ENCODE measurements around the gene TMEM170B. TPM values are rescaled to one million over a fixed set of nuclear protein-coding genes. Genes with fewer than 3 reads are reported as not detected.

TMEM170B gene
- total and polyA plus RNA-seq, 9 of the 15 experiments (the other 6 are each of a cell fraction or from before 2014, with no cell fraction given), result 0.03 to 0.11 (median 0.07) TPM

DNA sequence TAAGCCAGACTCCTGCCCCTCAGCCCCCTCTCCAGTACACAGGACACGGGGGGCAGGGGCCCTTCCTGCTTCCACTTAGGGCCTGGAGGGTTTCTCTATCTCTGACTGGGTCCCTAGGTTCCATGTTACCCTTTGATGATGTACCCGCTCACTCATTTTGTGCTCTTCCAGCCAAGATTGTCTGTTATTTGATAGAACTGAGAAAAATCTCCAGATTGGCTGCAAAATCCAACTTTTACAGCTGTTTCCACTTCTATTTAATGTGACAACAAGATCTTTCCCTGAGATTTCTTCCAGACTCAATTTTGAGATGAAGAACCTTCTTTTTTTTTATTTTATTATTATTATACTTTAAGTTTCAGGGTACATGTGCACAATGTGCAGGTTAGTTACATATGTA is 85.7 kb downstream of the TMEM170B start:
- H3K4me2 ChIP-seq (ENCODE audit: insufficient read depth, low read length), result no peak overlapping the region
- H3K79me2 ChIP-seq (ENCODE audit: control insufficient read depth, insufficient read depth, low read length), result no peaks in the 10 kb centered on the region
- H3K9ac ChIP-seq (ENCODE audit: insufficient read depth in 1 of 2, low read depth in 2 of 2, low read length in 2 of 2), result no peak overlapping the region
- DNase-seq (ENCODE audit: extremely low read depth in 1 of 4, low spot score in 3 of 4) (no peak), FAIRE-seq (no peak), ATAC-seq (no peak)
- no peaks in the 10 kb centered on the region for H3K9me1 ChIP-seq (ENCODE audit: control insufficient read depth, insufficient read depth, low read length)
- peaks cover 17 to 31% of the 10 kb centered on the region in 2 experiments for H3K27me3 ChIP-seq (ENCODE audit: control insufficient read depth in 2 of 2, insufficient read depth in 2 of 2, low read length in 2 of 2)
- no peaks in the 10 kb centered on the region for H3K36me3 ChIP-seq (ENCODE audit: control insufficient read depth, insufficient read depth, low read length)
- H3K9me3 ChIP-seq (replicated peaks; ENCODE audit: control insufficient read depth, insufficient read depth, low read depth, low read length), result no peaks in the 10 kb centered on the region
- POLR2A ChIA-PET, result no interaction called here
- no peaks in the 10 kb centered on the region for H4K20me1 ChIP-seq (replicated peaks; ENCODE audit: control insufficient read depth, insufficient read depth, low read length)
- CTCF ChIA-PET (ENCODE audit: low intra/inter-chr PET ratio), result no interaction called here
- no TSS peak for BruUV-seq (replicated peaks)
- in situ Hi-C loops (cut with MboI), result no loop called here
- 13% methylated on average over 2 of the region's 2 CpGs for WGBS (ENCODE audit: insufficient coverage, low coverage, missing lambda C conversion rate)
- H3K4me3 ChIP-seq, result no peak overlapping the region
- H3K27ac ChIP-seq (ENCODE audit: extremely low read depth, low read depth, low read length), result no peak overlapping the region
- intact Hi-C loops (cut with micrococcal nuclease), result no loop called here
- H3K4me1 ChIP-seq (replicated peaks in 1 of 2; ENCODE audit: control insufficient read depth in 2 of 2, insufficient read depth in 2 of 2, low read length in 2 of 2), result no peaks in the 10 kb centered on the region
- H2AFZ ChIP-seq (ENCODE audit: low read depth, low read length), result no peak overlapping the region
- TF ChIP-seq, protein P1, sequence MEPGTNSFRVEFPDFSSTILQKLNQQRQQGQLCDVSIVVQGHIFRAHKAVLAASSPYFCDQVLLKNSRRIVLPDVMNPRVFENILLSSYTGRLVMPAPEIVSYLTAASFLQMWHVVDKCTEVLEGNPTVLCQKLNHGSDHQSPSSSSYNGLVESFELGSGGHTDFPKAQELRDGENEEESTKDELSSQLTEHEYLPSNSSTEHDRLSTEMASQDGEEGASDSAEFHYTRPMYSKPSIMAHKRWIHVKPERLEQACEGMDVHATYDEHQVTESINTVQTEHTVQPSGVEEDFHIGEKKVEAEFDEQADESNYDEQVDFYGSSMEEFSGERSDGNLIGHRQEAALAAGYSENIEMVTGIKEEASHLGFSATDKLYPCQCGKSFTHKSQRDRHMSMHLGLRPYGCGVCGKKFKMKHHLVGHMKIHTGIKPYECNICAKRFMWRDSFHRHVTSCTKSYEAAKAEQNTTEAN (CRISPR knock-in tag; IDR thresholded peaks at IDR 0.05), result no peak
- no peak for TF ChIP-seq SP2 (IDR thresholded peaks at IDR 0.05; ENCODE audit: extremely low read depth, low read depth, low read length, poor library complexity, severe bottlenecking)
- no peak for TF ChIP-seq MTA2 (IDR thresholded peaks at IDR 0.05; ENCODE audit: low read depth)
- no peak for TF ChIP-seq ATF7 (IDR thresholded peaks at IDR 0.05)
- no peak for TF ChIP-seq ARID4B (CRISPR knock-in tag; IDR thresholded peaks at IDR 0.05)
- TF ChIP-seq THRB (CRISPR knock-in tag; conservative IDR thresholded peaks at IDR 0.05), result no peak
- TF ChIP-seq MXI1 (IDR thresholded peaks at IDR 0.05; ENCODE audit: low read depth, low read length), result no peak
- no peak for TF ChIP-seq ETV6 (IDR thresholded peaks at IDR 0.05; ENCODE audit: borderline replicate concordance in 1 of 2, low read depth in 2 of 2, low read length in 1 of 2)
- no peak for TF ChIP-seq ETV6 (CRISPR knock-in tag; IDR thresholded peaks at IDR 0.05; ENCODE audit: borderline replicate concordance)
- no peak for TF ChIP-seq ZEB2 (IDR thresholded peaks at IDR 0.05)
- TF ChIP-seq NFE2L1 (tag; IDR thresholded peaks at IDR 0.05; ENCODE audit: borderline replicate concordance, low read depth), result no peak
- TF ChIP-seq FOXK1 (CRISPR knock-in tag; IDR thresholded peaks at IDR 0.05; ENCODE audit: borderline replicate concordance), result no peak
- no peak for TF ChIP-seq TEAD1 (CRISPR knock-in tag; IDR thresholded peaks at IDR 0.05)
- no peak for TF ChIP-seq DIDO1 (tag; IDR thresholded peaks at IDR 0.05; ENCODE audit: low read depth)

All from K562 (cell line).